K562 (cell line): Measurements from ENCODE around the gene LCN15. TPM values are rescaled to one million over a fixed set of nuclear protein-coding genes. Genes with fewer than 3 reads are reported as not detected.

Source experiments
- microRNA-seq: library from miRNA; unstranded; fragments of <30 nt; microRNA quantifications from one replicate; pipeline ENCODE4, GENCODE V29; 2018; ENCODE audit warnings: borderline microRNAs expressed
- polyA plus RNA-seq, 8 experiments: library from polyadenylated mRNA; depleted of rRNA in 4 of 8; stranded (reverse) in 5 of 8; unstranded in 3 of 8; fragments of >200 nt; fragmentation: Nextera tagmentation in 2 of 8; fragmentation: Illumina TruSeq in 1 of 8; extraction: Ambion mirVana in 2 of 8; extraction: Trizol in 1 of 8; gene quantifications; 2 replicates each; pipeline versions ENCODE4 v1.2.1 to v1.2.3, GENCODE V29; 2011 to 2014; ENCODE audit warnings: inconsistent platforms in 1 of 8, missing spikeins in 1 of 8
- small RNA-seq: library from RNA; depleted of rRNA; stranded (forward); fragments of <200 nt; gene quantifications from one replicate; pipeline ENCODE3, GENCODE V24; 2014
- total RNA-seq, 7 experiments: library from RNA; depleted of rRNA in 6 of 7; stranded (reverse); fragments of >200 nt in 6 of 7; fragmentation: Illumina TruSeq in 2 of 7; extraction: Trizol in 2 of 7; gene quantifications; 2 replicates each; pipeline versions ENCODE4 v1.2.1 to v1.2.3, GENCODE V29; 2011 to 2021; ENCODE audit warnings: low replicate concordance in 1 of 7

Gene LCN15
- total and polyA plus RNA-seq, 9 of the 15 experiments (the other 6 are each of a cell fraction or from before 2014, with no cell fraction given): 0.66 TPM; not detected in 8

Small RNA genes lying within 50 kb of the gene (microRNA-seq; reads per million reads assigned to microRNA genes)
- gene MIR6722: not detected

Small RNA genes lying within 50 kb of the gene (small RNA-seq; reads per million reads assigned to genes)
- gene AL355987.2 (not detected), gene ATP6V1G1P3 (not detected), gene MIR6722 (not detected)

Other genes starting within 250 kb of the LCN15 start
Only the 7 nearest of the 22 such genes appear.
- 22.3 and 25.2 TPM in 2 replicates for gene DIPK1B, start 51.9 kb downstream of the LCN15 start, total RNA-seq (2014; rRNA removed)
- gene DIPK1B, start 51.9 kb downstream of the LCN15 start, total RNA-seq (2014; rRNA removed; fragmentation: Illumina TruSeq; extraction: Trizol): 2.8 TPM in 2 replicates
- gene DIPK1B, start 51.9 kb downstream of the LCN15 start, total RNA-seq (2015; rRNA removed; fragmentation: Illumina TruSeq; extraction: Trizol): 5.9 and 7.4 TPM in 2 replicates
- gene DIPK1B, start 51.9 kb downstream of the LCN15 start, total RNA-seq (2021): 20.4 TPM in 2 replicates
- 11.4 and 20.2 TPM in 2 replicates for gene DIPK1B, start 51.9 kb downstream of the LCN15 start, polyA plus RNA-seq (2011; rRNA removed)
- gene DIPK1B, start 51.9 kb downstream of the LCN15 start, polyA plus RNA-seq (2014; fragmentation: Illumina TruSeq; extraction: Trizol): 4.2 and 6.8 TPM in 2 replicates
- gene DIPK1B, start 51.9 kb downstream of the LCN15 start, polyA plus RNA-seq (2014; fragmentation: Nextera tagmentation; extraction: Ambion mirVana): under 1 TPM; 0.08 to 0.21 TPM
- 20.5 and 21.2 TPM in 2 replicates for gene DIPK1B, start 51.9 kb downstream of the LCN15 start, polyA plus RNA-seq (2014; rRNA removed)
- 0.12 TPM in 1 of 2 replicates, not detected in the other for gene LCN10, start 21.6 kb downstream of the LCN15 start, total RNA-seq (2014; rRNA removed)
- not detected in 2 replicates for gene LCN10, start 21.6 kb downstream of the LCN15 start, total RNA-seq (2014; rRNA removed; fragmentation: Illumina TruSeq; extraction: Trizol)
- gene LCN10, start 21.6 kb downstream of the LCN15 start, total RNA-seq (2015; rRNA removed; fragmentation: Illumina TruSeq; extraction: Trizol): 0.11 TPM in 1 of 2 replicates, not detected in the other
- gene LCN10, start 21.6 kb downstream of the LCN15 start, total RNA-seq (2021): 0.29 TPM in 1 of 2 replicates, not detected in the other
- gene LCN10, start 21.6 kb downstream of the LCN15 start, polyA plus RNA-seq (2011; rRNA removed): 0.11 and 0.14 TPM in 2 replicates
- gene LCN10, start 21.6 kb downstream of the LCN15 start, polyA plus RNA-seq (2014; fragmentation: Illumina TruSeq; extraction: Trizol): 0.11 and 0.21 TPM in 2 replicates
- gene LCN10, start 21.6 kb downstream of the LCN15 start, polyA plus RNA-seq (2014; fragmentation: Nextera tagmentation; extraction: Ambion mirVana): under 1 TPM in 1 of 2 experiments, not detected in 1; 0.10 TPM
- gene LCN10, start 21.6 kb downstream of the LCN15 start, polyA plus RNA-seq (2014; rRNA removed): 0.16 TPM in 1 of 2 replicates, not detected in the other
- 0.45 and 0.57 TPM in 2 replicates for gene LCN6, start 16.0 kb downstream of the LCN15 start, total RNA-seq (2014; rRNA removed)
- gene LCN6, start 16.0 kb downstream of the LCN15 start, total RNA-seq (2014; rRNA removed; fragmentation: Illumina TruSeq; extraction: Trizol): 0.33 TPM in 1 of 2 replicates, not detected in the other
- gene LCN6, start 16.0 kb downstream of the LCN15 start, total RNA-seq (2015; rRNA removed; fragmentation: Illumina TruSeq; extraction: Trizol): not detected in 2 replicates
- not detected in 2 replicates for gene LCN6, start 16.0 kb downstream of the LCN15 start, total RNA-seq (2021)
- 0.42 TPM in 1 of 2 replicates, not detected in the other for gene LCN6, start 16.0 kb downstream of the LCN15 start, polyA plus RNA-seq (2011; rRNA removed)
- gene LCN6, start 16.0 kb downstream of the LCN15 start, polyA plus RNA-seq (2014; fragmentation: Illumina TruSeq; extraction: Trizol): not detected in 2 replicates
- under 1 TPM in 1 of 2 experiments, not detected in 1; 0.10 TPM for gene LCN6, start 16.0 kb downstream of the LCN15 start, polyA plus RNA-seq (2014; fragmentation: Nextera tagmentation; extraction: Ambion mirVana)
- 2.2 TPM in 1 of 2 replicates, not detected in the other for gene LCN6, start 16.0 kb downstream of the LCN15 start, polyA plus RNA-seq (2014; rRNA removed)
- not detected in 2 replicates for gene LCN8, start 6.3 kb downstream of the LCN15 start, total RNA-seq (2014; rRNA removed)
- not detected in 2 replicates for gene LCN8, start 6.3 kb downstream of the LCN15 start, total RNA-seq (2014; rRNA removed; fragmentation: Illumina TruSeq; extraction: Trizol)
- gene LCN8, start 6.3 kb downstream of the LCN15 start, total RNA-seq (2015; rRNA removed; fragmentation: Illumina TruSeq; extraction: Trizol): not detected in 2 replicates
- not detected in 2 replicates for gene LCN8, start 6.3 kb downstream of the LCN15 start, total RNA-seq (2021)
- not detected in 2 replicates for gene LCN8, start 6.3 kb downstream of the LCN15 start, polyA plus RNA-seq (2011; rRNA removed)
- gene LCN8, start 6.3 kb downstream of the LCN15 start, polyA plus RNA-seq (2014; fragmentation: Illumina TruSeq; extraction: Trizol): not detected in 2 replicates
- not detected for gene LCN8, start 6.3 kb downstream of the LCN15 start, polyA plus RNA-seq (2014; fragmentation: Nextera tagmentation; extraction: Ambion mirVana)
- not detected in 2 replicates for gene LCN8, start 6.3 kb downstream of the LCN15 start, polyA plus RNA-seq (2014; rRNA removed)
- 113 and 143 TPM in 2 replicates for gene TMEM141, start 26.8 kb upstream of the LCN15 start, total RNA-seq (2014; rRNA removed)
- 36.2 and 53.6 TPM in 2 replicates for gene TMEM141, start 26.8 kb upstream of the LCN15 start, total RNA-seq (2014; rRNA removed; fragmentation: Illumina TruSeq; extraction: Trizol)
- 68.9 and 69.5 TPM in 2 replicates for gene TMEM141, start 26.8 kb upstream of the LCN15 start, total RNA-seq (2015; rRNA removed; fragmentation: Illumina TruSeq; extraction: Trizol)
- 78.7 and 94.7 TPM in 2 replicates for gene TMEM141, start 26.8 kb upstream of the LCN15 start, total RNA-seq (2021)
- gene TMEM141, start 26.8 kb upstream of the LCN15 start, polyA plus RNA-seq (2011; rRNA removed): 74.8 and 80.1 TPM in 2 replicates
- gene TMEM141, start 26.8 kb upstream of the LCN15 start, polyA plus RNA-seq (2014; fragmentation: Illumina TruSeq; extraction: Trizol): 110 and 112 TPM in 2 replicates
- gene TMEM141, start 26.8 kb upstream of the LCN15 start, polyA plus RNA-seq (2014; fragmentation: Nextera tagmentation; extraction: Ambion mirVana): 10 to 100 TPM; 21.5 to 35.8 TPM
- 123 and 134 TPM in 2 replicates for gene TMEM141, start 26.8 kb upstream of the LCN15 start, polyA plus RNA-seq (2014; rRNA removed)
- 0.12 TPM in 1 of 2 replicates, not detected in the other for gene CCDC183, start 31.8 kb upstream of the LCN15 start, total RNA-seq (2014; rRNA removed)
- gene CCDC183, start 31.8 kb upstream of the LCN15 start, total RNA-seq (2014; rRNA removed; fragmentation: Illumina TruSeq; extraction: Trizol): not detected in 2 replicates
- gene CCDC183, start 31.8 kb upstream of the LCN15 start, total RNA-seq (2015; rRNA removed; fragmentation: Illumina TruSeq; extraction: Trizol): 0.19 and 0.22 TPM in 2 replicates
- 0.29 and 0.54 TPM in 2 replicates for gene CCDC183, start 31.8 kb upstream of the LCN15 start, total RNA-seq (2021)
- 0.60 and 0.65 TPM in 2 replicates for gene CCDC183, start 31.8 kb upstream of the LCN15 start, polyA plus RNA-seq (2011; rRNA removed)
- 0.12 and 0.33 TPM in 2 replicates for gene CCDC183, start 31.8 kb upstream of the LCN15 start, polyA plus RNA-seq (2014; fragmentation: Illumina TruSeq; extraction: Trizol)
- gene CCDC183, start 31.8 kb upstream of the LCN15 start, polyA plus RNA-seq (2014; fragmentation: Nextera tagmentation; extraction: Ambion mirVana): not detected
- gene CCDC183, start 31.8 kb upstream of the LCN15 start, polyA plus RNA-seq (2014; rRNA removed): 0.21 and 1.7 TPM in 2 replicates
- gene RABL6, start 43.4 kb upstream of the LCN15 start, total RNA-seq (2014; rRNA removed): 141 and 154 TPM in 2 replicates
- 34.2 and 44.6 TPM in 2 replicates for gene RABL6, start 43.4 kb upstream of the LCN15 start, total RNA-seq (2014; rRNA removed; fragmentation: Illumina TruSeq; extraction: Trizol)
- 84.5 and 85.0 TPM in 2 replicates for gene RABL6, start 43.4 kb upstream of the LCN15 start, total RNA-seq (2015; rRNA removed; fragmentation: Illumina TruSeq; extraction: Trizol)
- 165 and 181 TPM in 2 replicates for gene RABL6, start 43.4 kb upstream of the LCN15 start, total RNA-seq (2021)
- 109 and 142 TPM in 2 replicates for gene RABL6, start 43.4 kb upstream of the LCN15 start, polyA plus RNA-seq (2011; rRNA removed)
- 68.9 and 82.6 TPM in 2 replicates for gene RABL6, start 43.4 kb upstream of the LCN15 start, polyA plus RNA-seq (2014; fragmentation: Illumina TruSeq; extraction: Trizol)
- 1 to 10 TPM; 5.6 to 6.4 TPM for gene RABL6, start 43.4 kb upstream of the LCN15 start, polyA plus RNA-seq (2014; fragmentation: Nextera tagmentation; extraction: Ambion mirVana)
- gene RABL6, start 43.4 kb upstream of the LCN15 start, polyA plus RNA-seq (2014; rRNA removed): 121 and 124 TPM in 2 replicates